ENCODE measurements around the gene ACY1. TPM values are rescaled to one million over a fixed set of nuclear protein-coding genes. Genes with fewer than 3 reads are reported as not detected.
A peak's percentile ranks its signal among the peaks of the same experiment; 100 is the strongest.

Gene ACY1
- total and polyA plus RNA-seq, 2 of the 13 experiments (the other 11 are each of a cell fraction or from before 2014, with no cell fraction given): 113 to 162 TPM

DNA sequence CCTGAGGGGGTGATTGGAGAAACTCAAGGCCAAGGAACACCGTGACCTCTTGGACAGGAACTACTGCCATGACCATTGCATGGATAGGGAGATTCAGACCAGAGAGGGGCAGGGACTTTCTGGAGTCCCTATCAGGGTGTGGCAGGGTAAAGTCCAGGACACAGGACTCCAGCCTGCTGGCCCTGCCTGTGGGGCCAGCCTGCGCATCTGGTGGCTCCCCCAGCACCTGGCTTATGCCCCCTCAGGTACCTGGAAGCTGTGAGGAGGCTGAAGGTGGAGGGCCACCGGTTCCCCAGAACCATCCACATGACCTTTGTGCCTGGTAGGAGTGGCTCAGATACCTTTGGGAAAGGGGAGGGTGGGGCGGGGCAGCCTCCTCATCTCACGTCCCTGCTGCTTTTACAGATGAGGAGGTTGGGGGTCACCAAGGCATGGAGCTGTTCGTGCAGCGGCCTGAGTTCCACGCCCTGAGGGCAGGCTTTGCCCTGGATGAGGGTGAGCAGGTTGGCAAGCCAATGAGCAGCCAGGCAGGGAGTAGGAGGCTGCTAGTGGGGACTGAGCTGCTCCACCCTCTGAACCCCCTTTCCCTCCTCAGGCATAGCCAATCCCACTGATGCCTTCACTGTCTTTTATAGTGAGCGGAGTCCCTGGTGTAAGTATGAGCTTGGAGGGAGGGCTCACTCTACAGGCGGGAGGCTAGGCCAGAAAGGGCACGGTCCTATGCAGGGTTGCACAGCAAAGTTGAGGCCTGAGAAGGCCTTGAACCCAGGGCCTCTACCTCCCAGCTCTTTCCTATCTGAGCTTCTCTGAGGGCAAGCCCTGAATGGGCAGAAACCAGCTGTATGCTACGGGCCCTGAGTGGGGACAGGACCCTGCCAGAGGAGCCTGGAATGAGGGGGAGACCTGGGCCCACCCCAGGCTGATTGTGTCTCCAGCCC, 2.9 kb downstream of the ACY1 start (continued):
- no peak for TF ChIP-seq ZBTB20 (CRISPR knock-in tag; IDR thresholded peaks at IDR 0.05; ENCODE audit: borderline replicate concordance, low read depth)
- TF ChIP-seq, protein P1, sequence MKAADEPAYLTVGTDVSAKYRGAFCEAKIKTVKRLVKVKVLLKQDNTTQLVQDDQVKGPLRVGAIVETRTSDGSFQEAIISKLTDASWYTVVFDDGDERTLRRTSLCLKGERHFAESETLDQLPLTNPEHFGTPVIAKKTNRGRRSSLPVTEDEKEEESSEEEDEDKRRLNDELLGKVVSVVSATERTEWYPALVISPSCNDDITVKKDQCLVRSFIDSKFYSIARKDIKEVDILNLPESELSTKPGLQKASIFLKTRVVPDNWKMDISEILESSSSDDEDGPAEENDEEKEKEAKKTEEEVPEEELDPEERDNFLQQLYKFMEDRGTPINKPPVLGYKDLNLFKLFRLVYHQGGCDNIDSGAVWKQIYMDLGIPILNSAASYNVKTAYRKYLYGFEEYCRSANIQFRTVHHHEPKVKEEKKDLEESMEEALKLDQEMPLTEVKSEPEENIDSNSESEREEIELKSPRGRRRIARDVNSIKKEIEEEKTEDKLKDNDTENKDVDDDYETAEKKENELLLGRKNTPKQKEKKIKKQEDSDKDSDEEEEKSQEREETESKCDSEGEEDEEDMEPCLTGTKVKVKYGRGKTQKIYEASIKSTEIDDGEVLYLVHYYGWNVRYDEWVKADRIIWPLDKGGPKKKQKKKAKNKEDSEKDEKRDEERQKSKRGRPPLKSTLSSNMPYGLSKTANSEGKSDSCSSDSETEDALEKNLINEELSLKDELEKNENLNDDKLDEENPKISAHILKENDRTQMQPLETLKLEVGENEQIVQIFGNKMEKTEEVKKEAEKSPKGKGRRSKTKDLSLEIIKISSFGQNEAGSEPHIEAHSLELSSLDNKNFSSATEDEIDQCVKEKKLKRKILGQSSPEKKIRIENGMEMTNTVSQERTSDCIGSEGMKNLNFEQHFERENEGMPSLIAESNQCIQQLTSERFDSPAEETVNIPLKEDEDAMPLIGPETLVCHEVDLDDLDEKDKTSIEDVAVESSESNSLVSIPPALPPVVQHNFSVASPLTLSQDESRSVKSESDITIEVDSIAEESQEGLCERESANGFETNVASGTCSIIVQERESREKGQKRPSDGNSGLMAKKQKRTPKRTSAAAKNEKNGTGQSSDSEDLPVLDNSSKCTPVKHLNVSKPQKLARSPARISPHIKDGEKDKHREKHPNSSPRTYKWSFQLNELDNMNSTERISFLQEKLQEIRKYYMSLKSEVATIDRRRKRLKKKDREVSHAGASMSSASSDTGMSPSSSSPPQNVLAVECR (CRISPR knock-in tag; IDR thresholded peaks at IDR 0.05; ENCODE audit: borderline replicate concordance): no peak
- no peak for TF ChIP-seq ZNF567 (CRISPR knock-in tag; IDR thresholded peaks at IDR 0.05; ENCODE audit: borderline replicate concordance)
- TF ChIP-seq AKAP8 (CRISPR knock-in tag; IDR thresholded peaks at IDR 0.05): 0 out of 2 replicates have a peak, but pooled peaks have one; percentile 65
- TF ChIP-seq, protein P2, sequence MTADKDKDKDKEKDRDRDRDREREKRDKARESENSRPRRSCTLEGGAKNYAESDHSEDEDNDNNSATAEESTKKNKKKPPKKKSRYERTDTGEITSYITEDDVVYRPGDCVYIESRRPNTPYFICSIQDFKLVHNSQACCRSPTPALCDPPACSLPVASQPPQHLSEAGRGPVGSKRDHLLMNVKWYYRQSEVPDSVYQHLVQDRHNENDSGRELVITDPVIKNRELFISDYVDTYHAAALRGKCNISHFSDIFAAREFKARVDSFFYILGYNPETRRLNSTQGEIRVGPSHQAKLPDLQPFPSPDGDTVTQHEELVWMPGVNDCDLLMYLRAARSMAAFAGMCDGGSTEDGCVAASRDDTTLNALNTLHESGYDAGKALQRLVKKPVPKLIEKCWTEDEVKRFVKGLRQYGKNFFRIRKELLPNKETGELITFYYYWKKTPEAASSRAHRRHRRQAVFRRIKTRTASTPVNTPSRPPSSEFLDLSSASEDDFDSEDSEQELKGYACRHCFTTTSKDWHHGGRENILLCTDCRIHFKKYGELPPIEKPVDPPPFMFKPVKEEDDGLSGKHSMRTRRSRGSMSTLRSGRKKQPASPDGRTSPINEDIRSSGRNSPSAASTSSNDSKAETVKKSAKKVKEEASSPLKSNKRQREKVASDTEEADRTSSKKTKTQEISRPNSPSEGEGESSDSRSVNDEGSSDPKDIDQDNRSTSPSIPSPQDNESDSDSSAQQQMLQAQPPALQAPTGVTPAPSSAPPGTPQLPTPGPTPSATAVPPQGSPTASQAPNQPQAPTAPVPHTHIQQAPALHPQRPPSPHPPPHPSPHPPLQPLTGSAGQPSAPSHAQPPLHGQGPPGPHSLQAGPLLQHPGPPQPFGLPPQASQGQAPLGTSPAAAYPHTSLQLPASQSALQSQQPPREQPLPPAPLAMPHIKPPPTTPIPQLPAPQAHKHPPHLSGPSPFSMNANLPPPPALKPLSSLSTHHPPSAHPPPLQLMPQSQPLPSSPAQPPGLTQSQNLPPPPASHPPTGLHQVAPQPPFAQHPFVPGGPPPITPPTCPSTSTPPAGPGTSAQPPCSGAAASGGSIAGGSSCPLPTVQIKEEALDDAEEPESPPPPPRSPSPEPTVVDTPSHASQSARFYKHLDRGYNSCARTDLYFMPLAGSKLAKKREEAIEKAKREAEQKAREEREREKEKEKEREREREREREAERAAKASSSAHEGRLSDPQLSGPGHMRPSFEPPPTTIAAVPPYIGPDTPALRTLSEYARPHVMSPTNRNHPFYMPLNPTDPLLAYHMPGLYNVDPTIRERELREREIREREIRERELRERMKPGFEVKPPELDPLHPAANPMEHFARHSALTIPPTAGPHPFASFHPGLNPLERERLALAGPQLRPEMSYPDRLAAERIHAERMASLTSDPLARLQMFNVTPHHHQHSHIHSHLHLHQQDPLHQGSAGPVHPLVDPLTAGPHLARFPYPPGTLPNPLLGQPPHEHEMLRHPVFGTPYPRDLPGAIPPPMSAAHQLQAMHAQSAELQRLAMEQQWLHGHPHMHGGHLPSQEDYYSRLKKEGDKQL (CRISPR knock-in tag; IDR thresholded peaks at IDR 0.05; ENCODE audit: low read depth): no peak
- no peak for TF ChIP-seq PTBP1 (IDR thresholded peaks at IDR 0.05; ENCODE audit: low read depth, low read length, poor library complexity, severe bottlenecking)
- no peak for TF ChIP-seq SP140L (CRISPR knock-in tag; IDR thresholded peaks at IDR 0.05; ENCODE audit: borderline replicate concordance)
- no peak for TF ChIP-seq ZFX (CRISPR knock-in tag; IDR thresholded peaks at IDR 0.05; ENCODE audit: low read depth)
- TF ChIP-seq RXRB (CRISPR knock-in tag; IDR thresholded peaks at IDR 0.05; ENCODE audit: borderline replicate concordance): no peak
- TF ChIP-seq, protein P3, sequence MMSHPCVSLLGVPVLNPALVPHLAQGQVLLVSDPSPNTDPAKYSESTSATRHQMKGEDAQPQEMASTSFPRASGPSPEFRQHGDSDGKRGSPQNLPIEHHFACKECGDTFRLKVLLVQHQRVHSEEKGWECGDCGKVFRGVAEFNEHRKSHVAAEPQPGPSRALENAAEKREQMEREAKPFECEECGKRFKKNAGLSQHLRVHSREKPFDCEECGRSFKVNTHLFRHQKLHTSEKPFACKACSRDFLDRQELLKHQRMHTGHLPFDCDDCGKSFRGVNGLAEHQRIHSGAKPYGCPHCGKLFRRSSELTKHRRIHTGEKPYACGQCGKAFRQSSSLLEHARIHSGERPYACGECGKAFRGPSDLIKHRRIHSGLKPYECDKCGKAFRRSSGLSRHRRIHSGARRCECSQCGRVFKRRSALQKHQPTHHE (CRISPR knock-in tag; IDR thresholded peaks at IDR 0.05; ENCODE audit: borderline replicate concordance): no peak
- 0 out of 2 replicates have a peak, but pooled peaks have one; percentile 6 for TF ChIP-seq POLR2AphosphoS5 (IDR thresholded peaks at IDR 0.05; ENCODE audit: low read depth, low read length)
- TF ChIP-seq LCORL (IDR thresholded peaks at IDR 0.05): no peak
- TF ChIP-seq LCORL (CRISPR knock-in tag; IDR thresholded peaks at IDR 0.05): peak; percentile 28; the same call in 1 of the 2 replicates
- TF ChIP-seq ZNF883 (CRISPR knock-in tag; IDR thresholded peaks at IDR 0.05; ENCODE audit: not compliant biosample characterization): no peak
- TF ChIP-seq, protein P4, sequence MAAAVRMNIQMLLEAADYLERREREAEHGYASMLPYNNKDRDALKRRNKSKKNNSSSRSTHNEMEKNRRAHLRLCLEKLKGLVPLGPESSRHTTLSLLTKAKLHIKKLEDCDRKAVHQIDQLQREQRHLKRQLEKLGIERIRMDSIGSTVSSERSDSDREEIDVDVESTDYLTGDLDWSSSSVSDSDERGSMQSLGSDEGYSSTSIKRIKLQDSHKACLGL (CRISPR knock-in tag; IDR thresholded peaks at IDR 0.05): no peak
- peak; percentile 64 for TF ChIP-seq HNF4G (IDR thresholded peaks at IDR 0.05; ENCODE audit: borderline replicate concordance, low read depth, low read length)
- no peak for TF ChIP-seq HNF4G (CRISPR knock-in tag; IDR thresholded peaks at IDR 0.05; ENCODE audit: borderline replicate concordance, low read depth)

All from HepG2 (cell line).